ENCODE data around the gene RASA3. TPM values are rescaled to one million over a fixed set of nuclear protein-coding genes. Genes with fewer than 3 reads are reported as not detected.

The RASA3 gene
- total RNA-seq, 3 donors from 2014 or later (not counting 1 experiment from before 2014, with no cell fraction given) = 252 to 277 (median 274) TPM

- Histone ChIP-seq H3K9me3 (ENCODE audit: control insufficient read depth, insufficient read depth, low read length) (no peaks in the 10 kb centered on the region), H3K27me3 (ENCODE audit: control insufficient read depth, insufficient read depth, low read length) (no peaks in the 10 kb centered on the region), H3K36me3 (ENCODE audit: control insufficient read depth, insufficient read depth, low read length) (peaks cover 17% of the 10 kb centered on the region), H3K4me1 (ENCODE audit: control insufficient read depth, insufficient read depth, low read length) (peaks cover 10% of the 10 kb centered on the region), H3K4me3 (ENCODE audit: low read length) (no peak overlapping the region), H3K27ac (ENCODE audit: low read length) (no peak overlapping the region)
- no peaks in the 10 kb centered on the region for H3K9me3 Mint-ChIP-seq
- H3K27me3 Mint-ChIP-seq (ENCODE audit: low read depth in 2 of 2) = no peaks in the 10 kb centered on the region
- no peak for ATAC-seq
- TF ChIP-seq CTCF (IDR thresholded peaks at IDR 0.05) = no peak
- 93% methylated on average over 27 of the region's 27 CpGs for WGBS (ENCODE audit: insufficient coverage)
- peaks cover 8% of the 10 kb centered on the region for H3K36me3 Mint-ChIP-seq
- H3K4me1 Mint-ChIP-seq = peaks cover 0 to 48% of the 10 kb centered on the region in 2 donors
- intact Hi-C loops (cut with micrococcal nuclease) = no loop called here
- no peak for DNase-seq
- peak overlapping the region; percentile 40 to 45 for H3K27ac Mint-ChIP-seq
- peak overlapping the region; percentile 47 for H3K4me3 Mint-ChIP-seq
Observed at GRCh38 chr13:113955691-113956090, 176.7 kb downstream of the RASA3 start.

GRCh38 chr13:113955235-113955634, 177.2 kb downstream of the RASA3 start:
- H3K4me1 ChIP-seq (ENCODE audit: control insufficient read depth, insufficient read depth, low read length) = peaks cover 11% of the 10 kb centered on the region
- WGBS (ENCODE audit: insufficient coverage) = 97% methylated on average over 29 of the region's 29 CpGs
- H3K27ac ChIP-seq (ENCODE audit: low read length) = no peak overlapping the region
- no peak overlapping the region for H3K4me3 ChIP-seq (ENCODE audit: low read length)
- DNase-seq (no peak), ATAC-seq (no peak)
- no peaks in the 10 kb centered on the region for H3K27me3 ChIP-seq (ENCODE audit: control insufficient read depth, insufficient read depth, low read length)
- intact Hi-C loops (cut with micrococcal nuclease) = no loop called here
- no peaks in the 10 kb centered on the region for H3K9me3 ChIP-seq (ENCODE audit: control insufficient read depth, insufficient read depth, low read length)
- no peak for TF ChIP-seq CTCF (IDR thresholded peaks at IDR 0.05)
- Mint-ChIP-seq H3K27me3 (ENCODE audit: low read depth in 2 of 2) (no peaks in the 10 kb centered on the region), H3K4me3 (no peak overlapping the region), H3K4me1 (peaks cover 0 to 52% of the 10 kb centered on the region in 2 donors), H3K27ac (peak overlapping the region; percentile 22 to 48), H3K9me3 (no peaks in the 10 kb centered on the region), H3K36me3 (peaks cover 8% of the 10 kb centered on the region)
- peaks cover 17% of the 10 kb centered on the region for H3K36me3 ChIP-seq (ENCODE audit: control insufficient read depth, insufficient read depth, low read length)

GRCh38 chr13:113954046-113954835, 178.2 kb downstream of the RASA3 start:
- Histone ChIP-seq H3K4me3 (ENCODE audit: low read length) (no peak overlapping the region), H3K27me3 (ENCODE audit: control insufficient read depth, insufficient read depth, low read length) (no peaks in the 10 kb centered on the region), H3K4me1 (ENCODE audit: control insufficient read depth, insufficient read depth, low read length) (peaks cover 11% of the 10 kb centered on the region), H3K27ac (ENCODE audit: low read length) (no peak overlapping the region), H3K9me3 (ENCODE audit: control insufficient read depth, insufficient read depth, low read length) (no peaks in the 10 kb centered on the region), H3K36me3 (ENCODE audit: control insufficient read depth, insufficient read depth, low read length) (peaks cover 17% of the 10 kb centered on the region)
- TF ChIP-seq CTCF (IDR thresholded peaks at IDR 0.05) = no peak
- WGBS (ENCODE audit: insufficient coverage) = 87% methylated on average over 20 of the region's 20 CpGs
- intact Hi-C loops (cut with micrococcal nuclease) = no loop called here
- Mint-ChIP-seq H3K36me3 (peaks cover 8% of the 10 kb centered on the region), H3K27ac (no peak overlapping the region), H3K4me1 (peaks cover 1 to 51% of the 10 kb centered on the region in 2 donors), H3K27me3 (ENCODE audit: low read depth in 2 of 2) (no peaks in the 10 kb centered on the region), H3K9me3 (no peaks in the 10 kb centered on the region), H3K4me3 (no peak overlapping the region)
- DNase-seq (no peak), ATAC-seq (no peak)

All from natural killer cell (primary cell).